Progenitor cell of endocrine pancreas (in vitro differentiated cells): ENCODE measurements around the gene TMEM52. TPM values are rescaled to one million over a fixed set of nuclear protein-coding genes. Genes with fewer than 3 reads are reported as not detected.

ENCODE experiments used
- DNase-seq: peaks from one replicate; pipeline ENCODE4 v3.0.0; 2021; ENCODE audit warnings: low spot score; ENCODE audit not compliant: unreplicated experiment
- H3K27ac Mint-ChIP-seq: 2 replicates; pipeline ENCODE4 v1.8.0; 2021; ENCODE audit warnings: mild to moderate bottlenecking, moderate library complexity, mixed read lengths
- H3K27me3 Mint-ChIP-seq: 2 replicates; pipeline ENCODE4 v1.8.0; 2021; ENCODE audit warnings: mixed read lengths
- H3K36me3 Mint-ChIP-seq: 2 replicates; pipeline ENCODE4 v1.8.0; 2022; ENCODE audit warnings: mixed read lengths; ENCODE audit not compliant: insufficient read depth
- H3K4me1 Mint-ChIP-seq: 2 replicates; pipeline ENCODE4 v1.8.0; 2021; ENCODE audit warnings: low read depth, mixed read lengths
- H3K4me3 Mint-ChIP-seq: 2 replicates; pipeline ENCODE4 v1.8.0; 2021; ENCODE audit warnings: low read depth, mild to moderate bottlenecking, moderate library complexity, mixed read lengths
- H3K9me3 Mint-ChIP-seq: 2 replicates; pipeline ENCODE4 v1.8.0; 2021; ENCODE audit warnings: low read depth, mixed read lengths
- CTCF ChIP-seq: fragments of 200-600 bp; sonication (generic); IDR thresholded peaks from one replicate; pipeline ENCODE4 v1.5.0; 2021; ENCODE audit warnings: antibody characterized with exemption, mild to moderate bottlenecking; ENCODE audit not compliant: unreplicated experiment
- total RNA-seq: library from RNA; stranded (reverse); gene quantifications from 2 replicates; pipeline ENCODE4 v1.2.1, GENCODE V29; 2021

The TMEM52 gene
- total RNA-seq, 1 donor from 2014 or later = 1.9 TPM

GRCh38 chr1:1925437-1926345 lies 6.6 kb upstream of the TMEM52 start:
- no peaks in the 10 kb centered on the region for H3K9me3 Mint-ChIP-seq
- no peak for TF ChIP-seq CTCF
- no peak overlapping the region for H3K4me3 Mint-ChIP-seq
- H3K27ac Mint-ChIP-seq = no peak overlapping the region
- no peaks in the 10 kb centered on the region for H3K36me3 Mint-ChIP-seq
- no peaks in the 10 kb centered on the region for H3K4me1 Mint-ChIP-seq
- no peaks in the 10 kb centered on the region for H3K27me3 Mint-ChIP-seq
- no peak for DNase-seq

DNA sequence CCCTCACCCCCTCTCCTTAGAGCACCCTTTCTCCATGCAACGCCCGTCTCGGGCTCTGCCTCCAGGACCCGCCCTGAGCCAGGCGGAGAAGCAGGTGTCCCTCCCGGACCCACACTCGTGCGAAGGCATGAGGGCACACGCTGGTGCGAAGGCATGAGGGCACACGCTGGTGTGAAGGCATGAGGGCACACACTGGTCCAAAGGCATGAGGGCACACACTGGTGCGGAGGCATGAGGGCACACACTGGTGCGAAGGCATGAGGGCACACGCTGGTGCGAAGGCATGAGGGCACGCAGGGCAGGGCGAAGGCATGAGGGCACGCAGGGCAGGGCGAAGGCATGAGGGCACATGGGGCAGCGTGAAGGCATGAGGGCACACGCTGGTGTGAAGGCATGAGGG lies 5.8 kb upstream of the TMEM52 start:
- H3K9me3 Mint-ChIP-seq = no peaks in the 10 kb centered on the region
- no peak for DNase-seq
- no peaks in the 10 kb centered on the region for H3K4me1 Mint-ChIP-seq
- no peak for TF ChIP-seq CTCF
- H3K4me3 Mint-ChIP-seq = no peak overlapping the region
- no peak overlapping the region for H3K27ac Mint-ChIP-seq
- no peaks in the 10 kb centered on the region for H3K27me3 Mint-ChIP-seq
- no peaks in the 10 kb centered on the region for H3K36me3 Mint-ChIP-seq

GRCh38 chr1:1924386-1924785 lies 5.3 kb upstream of the TMEM52 start:
- H3K36me3 Mint-ChIP-seq = no peaks in the 10 kb centered on the region
- no peaks in the 10 kb centered on the region for H3K27me3 Mint-ChIP-seq
- no peak overlapping the region for H3K27ac Mint-ChIP-seq
- no peak for TF ChIP-seq CTCF
- H3K4me1 Mint-ChIP-seq = no peaks in the 10 kb centered on the region
- no peak overlapping the region for H3K4me3 Mint-ChIP-seq
- H3K9me3 Mint-ChIP-seq = no peaks in the 10 kb centered on the region
- DNase-seq = no peak

DNA sequence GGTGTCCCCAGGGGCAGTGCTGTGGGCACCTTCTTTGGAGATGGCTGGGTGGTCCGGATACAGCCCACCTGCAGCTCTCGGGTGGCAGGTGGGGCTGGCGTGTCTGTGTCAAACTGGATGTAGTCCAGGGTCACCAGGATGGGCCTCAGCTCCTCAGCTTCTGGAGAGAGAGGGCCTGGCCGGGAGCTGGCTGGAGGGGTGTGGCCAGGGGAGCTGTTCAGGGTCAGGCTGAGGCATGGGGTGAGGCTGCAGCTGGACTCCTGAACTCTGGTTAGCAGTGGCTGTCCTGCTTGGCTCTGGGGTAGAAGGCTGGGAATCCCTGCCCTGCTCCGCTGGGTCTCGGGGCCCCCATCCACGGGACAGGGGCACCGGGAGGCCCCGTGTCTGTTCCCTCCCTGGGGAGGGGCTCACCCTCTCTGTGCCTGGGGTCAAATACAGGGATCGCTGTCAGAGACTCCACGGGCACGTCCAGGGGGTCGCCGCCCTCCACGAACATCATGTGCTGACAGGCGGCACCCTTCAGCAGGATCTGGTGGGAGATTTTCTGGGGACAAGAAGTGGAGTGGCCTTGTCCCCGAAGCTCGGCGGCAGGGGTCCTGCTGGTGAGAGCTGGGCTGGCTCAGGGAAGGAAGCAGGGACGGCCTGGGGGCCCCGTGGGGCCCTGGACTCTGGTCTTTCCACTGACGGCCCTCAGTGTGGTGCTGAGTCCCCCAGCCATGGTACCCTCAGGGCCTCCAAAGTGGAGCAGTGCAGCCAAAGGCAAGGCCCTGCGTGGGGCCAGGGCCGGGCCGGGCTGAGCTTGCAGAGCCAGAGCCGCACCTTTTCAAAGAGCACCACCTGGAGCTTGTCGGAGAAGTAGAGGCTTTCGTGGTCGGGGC lies 4.1 kb upstream of the TMEM52 start:
- no peaks in the 10 kb centered on the region for H3K36me3 Mint-ChIP-seq
- H3K4me1 Mint-ChIP-seq = no peaks in the 10 kb centered on the region
- DNase-seq = no peak
- no peak overlapping the region for H3K27ac Mint-ChIP-seq
- peaks cover 1% of the 10 kb centered on the region for H3K27me3 Mint-ChIP-seq
- H3K9me3 Mint-ChIP-seq = no peaks in the 10 kb centered on the region
- H3K4me3 Mint-ChIP-seq = no peak overlapping the region
- TF ChIP-seq CTCF = no peak

- H3K4me1 Mint-ChIP-seq = no peaks in the 10 kb centered on the region
- H3K36me3 Mint-ChIP-seq = no peaks in the 10 kb centered on the region
- H3K27ac Mint-ChIP-seq = no peak overlapping the region
- peaks cover 7% of the 10 kb centered on the region for H3K27me3 Mint-ChIP-seq
- TF ChIP-seq CTCF = no peak
- H3K9me3 Mint-ChIP-seq = no peaks in the 10 kb centered on the region
- no peak for DNase-seq
- no peak overlapping the region for H3K4me3 Mint-ChIP-seq
These were observed 3.5 kb upstream of the TMEM52 start for GRCh38 chr1:1922702-1922955.
